ENCODE results near the gene GPAM.
A peak's percentile ranks its signal among the peaks of the same experiment; 100 is the strongest.

Gene GPAM

GRCh38 chr10:112182784-112183328 is 709 bp downstream of the GPAM start:
- DNase-seq (ENCODE audit: low read depth), result no peak

- DNase-seq (ENCODE audit: low read depth), result peak; percentile 1
Measured at GRCh38 chr10:112177247-112177646, 6.3 kb downstream of the GPAM start.

GRCh38 chr10:112176543-112176942 is 7.0 kb downstream of the GPAM start:
- no peak for DNase-seq (ENCODE audit: low read depth)

- DNase-seq (ENCODE audit: low read depth), result no peak
Measured at GRCh38 chr10:112175409-112175808, 8.2 kb downstream of the GPAM start.

GRCh38 chr10:112173206-112173605 is 10.4 kb downstream of the GPAM start:
- no peak for DNase-seq (ENCODE audit: low read depth)

- DNase-seq (ENCODE audit: low read depth), result no peak
Measured at GRCh38 chr10:112168733-112169132, 14.8 kb downstream of the GPAM start.

- no peak for DNase-seq (ENCODE audit: low read depth)
Measured at GRCh38 chr10:112166800-112167199, 16.8 kb downstream of the GPAM start.

- DNase-seq (ENCODE audit: low read depth), result no peak
Measured at GRCh38 chr10:112161757-112162518, 21.6 kb downstream of the GPAM start.

GRCh38 chr10:112160834-112161233 is 22.7 kb downstream of the GPAM start:
- DNase-seq (ENCODE audit: low read depth), result no peak

GRCh38 chr10:112159469-112159868 is 24.1 kb downstream of the GPAM start:
- no peak for DNase-seq (ENCODE audit: low read depth)

GRCh38 chr10:112151524-112152039 is 32.0 kb downstream of the GPAM start:
- no peak for DNase-seq (ENCODE audit: low read depth)

- no peak for DNase-seq (ENCODE audit: low read depth)
Measured at GRCh38 chr10:112148331-112148730, 35.2 kb downstream of the GPAM start.

- no peak for DNase-seq (ENCODE audit: low read depth)
Measured at GRCh38 chr10:112146799-112147198, 36.8 kb downstream of the GPAM start.

- DNase-seq (ENCODE audit: low read depth), result no peak
Measured at GRCh38 chr10:112145263-112145662, 38.3 kb downstream of the GPAM start.

GRCh38 chr10:112143420-112143819 is 40.1 kb downstream of the GPAM start:
- DNase-seq (ENCODE audit: low read depth), result no peak

- no peak for DNase-seq (ENCODE audit: low read depth)
Measured at GRCh38 chr10:112141292-112141691, 42.3 kb downstream of the GPAM start.

GRCh38 chr10:112140110-112140970 is 43.2 kb downstream of the GPAM start:
- DNase-seq (ENCODE audit: low read depth), result no peak

- DNase-seq (ENCODE audit: low read depth), result no peak
Measured at GRCh38 chr10:112139176-112139575, 44.4 kb downstream of the GPAM start.

- no peak for DNase-seq (ENCODE audit: low read depth)
Measured at GRCh38 chr10:112137154-112137987, 46.2 kb downstream of the GPAM start.

GRCh38 chr10:112136486-112137153 is 46.9 kb downstream of the GPAM start:
- DNase-seq (ENCODE audit: low read depth), result no peak

GRCh38 chr10:112135604-112136003 is 48.0 kb downstream of the GPAM start:
- DNase-seq (ENCODE audit: low read depth), result no peak

Data from GM04503 (cell line).